T follicular helper cell (primary cell): Measurements from ENCODE around the gene ERMAP.

ENCODE experiments used
- DNase-seq: peaks from one replicate; pipeline ENCODE4 v3.0.0-alpha.2; 2020; ENCODE audit warnings: low read depth

The ERMAP gene

DNA sequence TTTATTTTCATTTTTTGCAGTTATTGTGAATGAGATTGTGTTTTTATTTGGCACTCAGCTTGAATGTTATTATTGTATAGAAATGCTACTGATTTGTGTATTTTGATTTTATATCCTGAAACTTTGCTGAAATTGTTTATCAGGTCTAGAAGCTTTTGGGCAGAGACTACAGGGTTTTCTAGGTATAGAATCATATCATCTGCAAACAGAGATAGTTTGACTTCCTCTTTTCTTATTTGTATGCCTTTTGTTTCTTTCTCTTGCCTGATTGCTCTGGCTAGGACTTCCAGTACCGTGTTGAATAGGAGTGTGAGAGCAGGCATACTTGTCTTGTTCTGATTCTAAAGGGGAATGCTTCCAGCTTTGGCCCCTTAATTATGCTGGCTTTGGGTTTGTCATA is 56.7 kb downstream of the ERMAP start:
- no peak for DNase-seq

DNA sequence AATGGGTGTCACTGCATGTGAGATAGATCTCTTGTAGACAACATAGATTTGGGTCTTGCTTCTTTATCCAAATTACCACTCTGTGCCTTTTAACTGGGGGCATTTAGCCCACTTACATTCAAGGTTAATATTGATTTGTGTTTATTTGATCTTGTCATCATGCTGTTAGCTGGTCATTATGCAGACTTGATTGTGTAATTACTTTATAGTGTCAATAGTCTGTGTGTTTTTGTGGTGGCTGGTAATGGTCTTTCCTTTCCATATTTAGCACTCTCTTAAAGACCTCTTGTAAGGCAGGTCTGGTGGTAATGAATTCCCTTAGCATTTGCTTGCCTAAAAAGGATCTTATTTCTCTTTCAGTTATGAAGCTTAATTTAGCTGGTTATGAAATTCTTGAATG is 59.1 kb downstream of the ERMAP start:
- DNase-seq: no peak

DNA sequence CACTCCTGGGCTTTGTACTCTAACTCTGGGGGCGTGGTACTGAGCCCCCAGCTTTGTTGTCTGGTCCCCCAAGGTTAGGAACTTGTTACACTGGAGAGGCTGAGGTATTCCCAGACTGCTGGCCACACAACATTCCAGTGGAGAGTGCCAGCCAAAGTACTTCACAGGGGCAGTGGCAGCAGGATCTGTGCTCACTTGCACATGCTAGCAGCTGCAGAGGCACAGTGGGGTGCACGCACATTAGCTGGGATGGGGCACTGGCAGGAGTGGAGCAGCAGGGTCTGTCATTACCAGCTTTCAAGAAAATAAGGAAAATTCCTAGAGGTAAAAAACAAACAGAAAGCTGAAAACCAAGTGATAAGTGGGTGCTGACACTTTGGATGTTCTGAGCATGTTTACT is 60.5 kb downstream of the ERMAP start:
- DNase-seq: no peak

DNA sequence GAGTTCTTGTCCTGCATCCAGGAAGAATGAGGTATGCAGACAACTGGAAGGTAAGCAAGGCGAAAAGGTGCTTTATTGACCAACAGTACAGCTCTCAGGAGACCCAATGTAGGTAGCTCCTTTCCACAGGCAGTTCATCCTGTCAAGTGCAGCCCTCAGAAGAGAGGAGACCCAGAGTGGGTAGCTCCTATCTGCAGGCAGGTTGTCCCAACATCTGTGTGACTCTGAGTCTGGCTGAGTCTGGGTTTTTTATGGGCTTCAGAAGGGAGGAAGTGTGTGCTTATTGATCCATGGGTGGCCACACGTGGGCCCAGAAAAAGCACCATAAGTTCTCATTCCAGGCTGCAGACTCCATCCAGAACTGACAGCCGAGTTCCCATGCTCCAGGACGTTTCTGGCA is 63.5 kb downstream of the ERMAP start:
- no peak for DNase-seq

DNA sequence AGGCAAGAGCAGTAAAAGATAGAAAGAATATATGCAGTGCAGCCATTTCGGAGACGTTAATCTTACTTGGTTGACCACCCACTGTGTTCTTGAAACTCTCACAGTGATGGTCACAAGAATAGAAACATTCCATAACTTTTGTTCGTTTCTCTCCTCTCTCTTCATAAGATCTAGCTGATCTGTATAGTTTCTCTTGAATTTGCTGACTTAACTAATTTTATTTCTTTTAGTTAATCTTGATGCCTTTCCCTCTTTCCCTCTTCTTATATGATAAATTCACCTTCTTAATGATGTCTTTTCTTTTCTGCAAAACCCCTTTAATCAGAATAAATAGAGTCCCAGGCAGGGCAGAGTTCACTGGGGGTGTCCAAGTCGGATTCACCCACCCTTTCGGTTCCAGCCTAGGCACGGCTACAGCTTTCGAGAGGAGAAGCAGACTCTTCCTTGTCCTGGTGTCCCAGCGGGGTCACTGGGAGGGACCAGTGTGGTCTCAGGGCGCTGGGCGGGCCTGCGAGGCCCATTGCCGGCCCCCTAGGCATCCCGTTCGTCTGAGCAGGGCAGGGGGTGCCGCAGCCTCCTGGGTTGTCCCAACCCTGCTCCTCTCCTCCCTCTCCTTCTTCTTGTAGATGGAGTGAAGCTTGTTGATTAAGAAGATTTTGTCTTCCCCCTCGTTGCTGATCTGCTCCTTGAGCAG is 69.3 kb downstream of the ERMAP start:
- DNase-seq: no peak

DNA sequence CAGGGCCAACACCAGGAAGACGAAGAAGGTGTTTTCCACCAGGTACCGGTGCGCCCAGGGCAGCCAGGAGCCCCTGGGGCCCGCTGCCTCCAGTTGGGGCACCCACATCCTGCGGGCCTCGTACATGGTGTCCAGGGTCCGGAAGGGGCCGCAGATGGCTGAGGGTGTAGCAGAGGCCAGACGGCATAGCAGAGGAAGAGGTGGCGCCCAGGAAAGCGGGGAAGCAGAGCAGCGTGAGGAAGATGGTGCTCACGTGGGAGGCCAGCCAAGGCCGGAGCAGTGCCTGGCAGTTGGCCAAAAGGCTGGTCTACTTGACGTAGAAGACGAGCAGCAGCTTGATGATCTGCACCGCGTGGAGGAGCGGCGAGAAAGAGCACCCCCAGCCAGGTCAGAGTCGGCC is 69.9 kb downstream of the ERMAP start:
- no peak for DNase-seq

DNA sequence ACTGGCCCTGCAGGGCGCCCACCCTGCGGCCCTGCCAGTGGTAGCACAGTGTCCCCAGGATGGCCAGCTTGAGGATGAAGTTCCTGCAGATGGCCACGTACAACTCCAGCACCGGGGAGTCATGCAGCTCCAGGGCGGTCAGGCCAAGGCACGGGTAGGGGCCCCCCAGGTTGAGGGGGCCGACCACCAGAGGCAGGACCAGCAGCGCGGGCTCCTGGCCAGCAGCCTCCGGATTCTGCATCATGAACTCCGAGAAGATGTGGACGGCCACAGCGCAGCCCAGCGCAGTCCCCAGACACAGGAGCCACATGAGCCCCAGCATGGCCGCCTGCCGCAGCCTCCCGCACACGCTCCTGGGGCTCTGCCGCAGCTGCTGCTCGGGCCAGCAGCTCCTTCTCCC is 70.4 kb downstream of the ERMAP start:
- no peak for DNase-seq

DNA sequence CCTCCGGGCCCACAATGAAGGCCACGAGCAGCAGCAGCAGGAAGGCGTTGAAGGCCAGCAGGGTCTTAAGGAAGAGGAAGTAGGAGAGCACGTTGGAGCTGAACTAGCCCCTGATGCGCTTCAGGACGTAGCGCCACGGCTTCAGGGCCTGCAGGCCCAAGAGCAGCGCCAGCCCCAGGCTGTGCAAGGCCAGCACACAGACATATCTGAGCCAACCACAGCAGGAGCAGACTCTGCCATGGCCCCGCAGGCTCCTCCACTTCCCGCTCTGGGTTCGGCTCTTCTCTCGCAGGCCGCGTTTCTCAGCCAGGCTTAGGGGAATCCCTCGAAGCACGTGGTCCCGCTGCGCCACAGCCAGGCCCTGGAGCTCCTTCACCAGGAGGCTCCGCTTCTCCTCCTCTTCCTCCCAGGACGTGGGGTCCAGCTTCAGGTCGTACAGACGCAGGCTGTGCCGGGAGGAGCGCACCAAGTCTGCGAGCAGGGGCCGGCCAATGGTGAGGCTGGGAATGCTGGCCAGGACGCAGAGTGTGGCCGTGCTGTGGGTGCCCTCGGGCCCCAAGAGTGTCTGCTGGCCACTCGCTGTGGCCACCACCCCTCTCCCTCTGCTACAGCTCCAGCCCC is 71.2 kb downstream of the ERMAP start:
- no peak for DNase-seq

DNA sequence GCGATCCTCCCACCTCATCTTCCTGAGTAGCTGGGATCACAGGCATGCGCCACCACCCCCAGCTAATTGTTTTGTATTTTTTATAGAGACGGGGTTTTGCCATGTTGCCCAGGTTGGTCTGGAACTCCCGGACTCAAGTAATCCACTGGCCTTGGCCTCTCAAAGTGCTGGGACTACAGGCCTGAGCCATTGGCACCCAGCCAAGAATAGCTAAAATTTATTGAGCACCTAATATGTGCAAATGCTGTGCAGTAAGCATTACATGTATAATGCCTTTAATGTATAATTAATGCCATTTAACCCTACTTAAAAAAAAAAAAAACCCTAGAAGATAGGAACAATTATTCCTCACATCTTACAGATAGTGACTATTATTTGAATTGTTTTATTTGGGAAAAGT is 72.3 kb downstream of the ERMAP start:
- DNase-seq: no peak

DNA sequence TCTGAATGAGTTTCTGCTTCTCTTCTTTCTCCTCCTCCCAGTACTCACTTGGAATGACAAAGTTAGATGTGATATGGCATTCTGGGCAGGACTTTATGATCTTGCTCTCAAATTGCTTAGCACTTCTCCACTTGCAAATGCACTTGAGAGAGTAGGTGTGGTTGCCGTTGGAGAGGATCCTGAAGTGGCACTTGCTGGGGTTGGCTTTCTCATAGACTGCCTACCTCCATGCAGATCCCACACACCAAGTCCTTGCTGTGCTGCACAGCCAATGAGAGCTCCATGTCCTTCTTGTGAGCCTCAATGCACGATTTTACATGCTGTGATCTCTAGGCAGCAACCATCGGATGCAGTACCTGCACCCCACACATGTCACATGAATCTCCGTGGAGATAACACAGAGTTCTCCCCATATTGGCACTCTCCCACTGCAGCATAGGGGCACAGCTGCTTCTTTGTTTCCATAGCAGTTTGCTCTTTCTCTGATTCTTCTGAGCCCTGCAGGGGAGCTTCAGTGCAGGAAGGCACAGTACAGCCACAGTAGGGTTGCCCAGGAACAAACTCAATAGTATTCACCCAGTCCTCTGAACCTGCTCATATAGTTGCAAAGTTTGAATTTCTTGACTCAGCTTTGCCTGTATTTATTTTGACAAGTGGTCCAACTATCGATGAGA is 74.7 kb downstream of the ERMAP start:
- DNase-seq: no peak
